Sigmoid colon (tissue), 4 donors: ENCODE data around the gene DAB2IP.

Source experiments
- POLR2A ChIP-seq, 2 donors: fragments of 450-650 bp; IDR thresholded peaks; one replicate each; pipeline ENCODE4 v1.6.1; 2016; ENCODE audit warnings: antibody characterized with exemption in 2 of 2, mild to moderate bottlenecking in 2 of 2, moderate library complexity in 2 of 2
- POLR2AphosphoS5 ChIP-seq, 4 donors: sonication (generic); formaldehyde crosslinking; IDR thresholded peaks; one replicate each; pipeline ENCODE4 v1.6.1; 2017; ENCODE audit warnings: antibody characterized with exemption in 4 of 4
- TF ChIP-seq, protein P1 (sequence below), 4 experiments: fragments of 450-650 bp in 3 of 4; fragments of 200-600 bp in 1 of 4; IDR thresholded peaks; one replicate each; pipeline ENCODE4 v1.5.1; 2016 to 2019; ENCODE audit warnings: antibody characterized with exemption in 4 of 4, mild to moderate bottlenecking in 3 of 4, moderate library complexity in 2 of 4

DNA sequence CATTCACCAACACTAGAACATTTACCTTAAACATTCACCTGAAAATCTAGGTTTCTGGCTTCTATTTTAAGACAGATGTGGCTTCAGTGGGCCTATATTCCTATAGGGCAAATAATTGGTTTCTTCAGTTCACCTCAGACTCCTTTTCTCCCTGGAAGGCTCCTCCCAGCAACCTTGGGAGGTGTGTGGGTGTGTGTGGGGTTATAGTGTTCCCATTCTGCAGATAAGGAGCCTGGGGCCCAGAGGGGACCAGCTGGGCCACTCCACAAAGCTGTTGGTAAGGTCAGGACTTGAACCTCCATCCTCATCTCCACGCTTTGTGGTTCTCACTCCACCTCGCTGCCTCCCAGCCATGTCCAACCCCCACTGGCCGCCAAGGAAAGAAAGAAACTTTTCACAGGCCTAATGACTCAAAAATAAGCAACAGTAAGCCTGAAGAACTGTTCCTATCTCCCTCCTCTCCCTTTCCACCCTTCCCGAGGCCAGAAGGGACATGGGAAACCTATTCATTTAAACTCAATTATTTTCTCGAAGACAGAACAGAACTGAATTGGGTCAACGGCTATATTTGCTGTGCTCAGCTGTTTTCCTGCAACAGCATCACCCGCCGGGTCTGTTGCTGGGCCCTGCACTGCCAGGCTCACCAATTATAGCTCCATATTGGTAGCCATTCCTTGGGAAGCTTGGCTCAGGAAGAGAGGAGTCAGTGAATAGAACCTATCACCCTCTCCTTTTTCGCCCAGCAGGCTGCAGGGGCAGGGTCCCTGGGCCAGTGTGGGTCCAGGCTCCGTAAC lies 78.5 kb downstream of the DAB2IP start:
- TF ChIP-seq POLR2AphosphoS5 (IDR thresholded peaks at IDR 0.05) (no peak), POLR2A (IDR thresholded peaks at IDR 0.05) (no peak)
- TF ChIP-seq, protein P1, sequence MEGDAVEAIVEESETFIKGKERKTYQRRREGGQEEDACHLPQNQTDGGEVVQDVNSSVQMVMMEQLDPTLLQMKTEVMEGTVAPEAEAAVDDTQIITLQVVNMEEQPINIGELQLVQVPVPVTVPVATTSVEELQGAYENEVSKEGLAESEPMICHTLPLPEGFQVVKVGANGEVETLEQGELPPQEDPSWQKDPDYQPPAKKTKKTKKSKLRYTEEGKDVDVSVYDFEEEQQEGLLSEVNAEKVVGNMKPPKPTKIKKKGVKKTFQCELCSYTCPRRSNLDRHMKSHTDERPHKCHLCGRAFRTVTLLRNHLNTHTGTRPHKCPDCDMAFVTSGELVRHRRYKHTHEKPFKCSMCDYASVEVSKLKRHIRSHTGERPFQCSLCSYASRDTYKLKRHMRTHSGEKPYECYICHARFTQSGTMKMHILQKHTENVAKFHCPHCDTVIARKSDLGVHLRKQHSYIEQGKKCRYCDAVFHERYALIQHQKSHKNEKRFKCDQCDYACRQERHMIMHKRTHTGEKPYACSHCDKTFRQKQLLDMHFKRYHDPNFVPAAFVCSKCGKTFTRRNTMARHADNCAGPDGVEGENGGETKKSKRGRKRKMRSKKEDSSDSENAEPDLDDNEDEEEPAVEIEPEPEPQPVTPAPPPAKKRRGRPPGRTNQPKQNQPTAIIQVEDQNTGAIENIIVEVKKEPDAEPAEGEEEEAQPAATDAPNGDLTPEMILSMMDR (IDR thresholded peaks at IDR 0.05): no peak
